ENCODE measurements around the gene RNF111.
A peak's percentile ranks its signal among the peaks of the same experiment; 100 is the strongest.
"Not testable (repeated sequence)": the region's sequence is repeated elsewhere in the genome, so short reads cannot be mapped to it uniquely, and the experiment has no call there.

The RNF111 gene

GRCh38 chr15:59000251-59000650 is 12.8 kb downstream of the RNF111 start:
- H3K4me3 ChIP-seq (ENCODE audit: low read depth, low read length); H3K4me1 ChIP-seq (ENCODE audit: control insufficient read depth, insufficient read depth, low read length, unreplicated experiment); H3K36me3 ChIP-seq (ENCODE audit: insufficient read depth, low read length); H2AFZ ChIP-seq (ENCODE audit: low read length, unreplicated experiment); H3K27ac ChIP-seq (ENCODE audit: low read depth, low read length); H3K27me3 ChIP-seq (ENCODE audit: insufficient read depth, low read length): not testable (repeated sequence)
- H3K79me2 ChIP-seq (ENCODE audit: control insufficient read depth, insufficient read depth, low read length, unreplicated experiment) = peaks cover 70% of the 10 kb centered on the region

DNA sequence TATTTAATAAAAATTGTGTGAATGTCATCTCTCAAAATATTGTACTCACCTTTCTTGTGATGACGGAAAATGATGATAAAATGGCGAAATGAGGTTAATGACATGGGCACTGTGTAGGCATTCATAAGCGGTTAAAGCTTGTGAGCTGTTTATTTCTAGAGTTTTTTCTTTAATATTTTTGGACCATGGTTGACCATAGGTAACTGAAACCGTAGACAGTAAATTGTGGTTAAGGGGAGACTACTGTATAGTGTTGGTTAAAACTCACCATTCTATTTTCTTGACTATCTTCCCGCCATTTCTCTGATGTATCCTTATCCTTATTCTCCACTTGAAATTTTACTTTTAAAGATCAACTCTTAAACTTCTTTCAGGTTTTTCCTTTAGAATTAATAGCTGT is 14.5 kb downstream of the RNF111 start:
- H3K27ac ChIP-seq (ENCODE audit: low read depth, low read length) = no peak overlapping the region
- no peaks in the 10 kb centered on the region for H3K4me1 ChIP-seq (ENCODE audit: control insufficient read depth, insufficient read depth, low read length, unreplicated experiment)
- no peak overlapping the region for H2AFZ ChIP-seq (ENCODE audit: low read length, unreplicated experiment)
- peaks cover 20% of the 10 kb centered on the region for H3K36me3 ChIP-seq (ENCODE audit: insufficient read depth, low read length)
- no peak overlapping the region for H3K4me3 ChIP-seq (ENCODE audit: low read depth, low read length)
- H3K27me3 ChIP-seq (ENCODE audit: insufficient read depth, low read length) = no peaks in the 10 kb centered on the region
- H3K79me2 ChIP-seq (ENCODE audit: control insufficient read depth, insufficient read depth, low read length, unreplicated experiment) = peaks cover 79% of the 10 kb centered on the region

DNA sequence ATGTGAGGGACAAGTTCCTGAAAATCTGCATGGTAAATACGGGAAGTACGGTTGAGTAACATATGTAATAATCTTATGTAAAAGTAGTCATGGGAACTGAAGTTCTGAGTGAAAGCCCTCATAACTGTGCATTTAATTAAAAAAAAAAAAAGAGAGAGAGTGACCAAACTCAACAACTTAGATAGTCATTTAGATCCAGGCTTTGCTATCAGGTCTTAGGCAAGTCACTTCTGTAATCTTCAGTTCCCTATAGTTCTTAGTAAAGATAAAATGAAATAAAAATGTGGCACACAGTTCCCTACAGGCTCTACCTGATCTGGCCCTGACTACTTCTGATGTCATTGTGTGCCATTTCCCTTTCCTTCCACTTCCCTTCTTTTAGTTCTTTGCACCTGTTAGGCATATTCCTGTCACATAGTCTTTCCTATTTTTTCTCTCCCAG is 15.0 kb downstream of the RNF111 start:
- H3K79me2 ChIP-seq (ENCODE audit: control insufficient read depth, insufficient read depth, low read length, unreplicated experiment) = peaks cover 79% of the 10 kb centered on the region
- H3K4me3 ChIP-seq (ENCODE audit: low read depth, low read length) = no peak overlapping the region
- no peaks in the 10 kb centered on the region for H3K4me1 ChIP-seq (ENCODE audit: control insufficient read depth, insufficient read depth, low read length, unreplicated experiment)
- no peaks in the 10 kb centered on the region for H3K27me3 ChIP-seq (ENCODE audit: insufficient read depth, low read length)
- peaks cover 20% of the 10 kb centered on the region for H3K36me3 ChIP-seq (ENCODE audit: insufficient read depth, low read length)
- no peak overlapping the region for H3K27ac ChIP-seq (ENCODE audit: low read depth, low read length)
- H2AFZ ChIP-seq (ENCODE audit: low read length, unreplicated experiment) = no peak overlapping the region

DNA sequence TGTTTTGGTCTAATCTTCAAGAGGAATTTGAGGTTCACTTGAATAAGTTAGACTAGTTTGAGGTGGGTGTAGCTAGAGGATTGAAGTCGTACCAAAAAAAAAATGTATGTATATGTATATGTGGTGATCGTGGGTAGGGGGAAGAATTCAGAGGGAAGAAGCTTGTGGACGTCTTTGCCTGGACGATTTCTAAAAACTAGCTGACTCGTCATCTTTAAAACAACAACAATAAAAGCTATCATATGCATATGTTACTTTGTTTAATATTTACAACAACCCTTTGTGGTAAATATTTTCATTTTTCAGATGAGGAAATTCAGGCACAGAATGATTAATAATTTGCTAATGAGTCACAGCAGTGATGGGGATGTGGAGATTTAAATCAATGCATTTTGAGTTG is 18.1 kb downstream of the RNF111 start:
- no peak overlapping the region for H3K27ac ChIP-seq (ENCODE audit: low read depth, low read length)
- peaks cover 72% of the 10 kb centered on the region for H3K79me2 ChIP-seq (ENCODE audit: control insufficient read depth, insufficient read depth, low read length, unreplicated experiment)
- no peak overlapping the region for H2AFZ ChIP-seq (ENCODE audit: low read length, unreplicated experiment)
- H3K4me1 ChIP-seq (ENCODE audit: control insufficient read depth, insufficient read depth, low read length, unreplicated experiment) = no peaks in the 10 kb centered on the region
- H3K4me3 ChIP-seq (ENCODE audit: low read depth, low read length) = no peak overlapping the region
- H3K36me3 ChIP-seq (ENCODE audit: insufficient read depth, low read length) = peaks cover 20% of the 10 kb centered on the region
- no peaks in the 10 kb centered on the region for H3K27me3 ChIP-seq (ENCODE audit: insufficient read depth, low read length)

DNA sequence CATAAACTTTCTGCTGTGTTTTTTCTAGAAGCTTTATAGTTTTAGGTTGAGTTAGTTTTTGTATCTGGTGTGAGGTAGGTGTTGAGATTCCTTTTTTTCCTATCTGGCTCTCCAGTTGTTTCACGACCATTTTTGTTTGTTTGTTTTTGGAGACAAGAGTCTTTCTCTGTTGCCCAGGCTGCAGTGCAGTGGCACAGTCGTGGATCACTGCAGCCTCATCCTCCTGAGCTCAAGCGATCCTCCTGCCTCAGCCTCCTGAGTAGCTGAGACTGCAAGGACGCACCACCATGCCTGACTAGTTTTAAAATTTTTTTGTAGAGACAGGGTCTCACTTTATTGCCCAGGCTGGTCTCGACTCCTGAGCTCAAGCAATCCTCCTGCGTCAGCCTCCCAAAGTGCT is 20.6 kb downstream of the RNF111 start:
- no peaks in the 10 kb centered on the region for H3K4me1 ChIP-seq (ENCODE audit: control insufficient read depth, insufficient read depth, low read length, unreplicated experiment)
- H3K36me3 ChIP-seq (ENCODE audit: insufficient read depth, low read length) = peaks cover 20% of the 10 kb centered on the region
- no peak overlapping the region for H3K4me3 ChIP-seq (ENCODE audit: low read depth, low read length)
- H3K79me2 ChIP-seq (ENCODE audit: control insufficient read depth, insufficient read depth, low read length, unreplicated experiment) = peaks cover 81% of the 10 kb centered on the region
- H3K27ac ChIP-seq (ENCODE audit: low read depth, low read length) = no peak overlapping the region
- no peaks in the 10 kb centered on the region for H3K27me3 ChIP-seq (ENCODE audit: insufficient read depth, low read length)
- no peak overlapping the region for H2AFZ ChIP-seq (ENCODE audit: low read length, unreplicated experiment)

GRCh38 chr15:59011262-59011952 is 23.9 kb downstream of the RNF111 start:
- Histone ChIP-seq H3K27ac (ENCODE audit: low read depth, low read length) (no peak overlapping the region), H3K36me3 (ENCODE audit: insufficient read depth, low read length) (peaks cover 3% of the 10 kb centered on the region), H3K4me1 (ENCODE audit: control insufficient read depth, insufficient read depth, low read length, unreplicated experiment) (no peaks in the 10 kb centered on the region), H2AFZ (ENCODE audit: low read length, unreplicated experiment) (no peak overlapping the region), H3K4me3 (ENCODE audit: low read depth, low read length) (no peak overlapping the region), H3K27me3 (ENCODE audit: insufficient read depth, low read length) (no peaks in the 10 kb centered on the region), H3K79me2 (ENCODE audit: control insufficient read depth, insufficient read depth, low read length, unreplicated experiment) (peaks cover 77% of the 10 kb centered on the region)

DNA sequence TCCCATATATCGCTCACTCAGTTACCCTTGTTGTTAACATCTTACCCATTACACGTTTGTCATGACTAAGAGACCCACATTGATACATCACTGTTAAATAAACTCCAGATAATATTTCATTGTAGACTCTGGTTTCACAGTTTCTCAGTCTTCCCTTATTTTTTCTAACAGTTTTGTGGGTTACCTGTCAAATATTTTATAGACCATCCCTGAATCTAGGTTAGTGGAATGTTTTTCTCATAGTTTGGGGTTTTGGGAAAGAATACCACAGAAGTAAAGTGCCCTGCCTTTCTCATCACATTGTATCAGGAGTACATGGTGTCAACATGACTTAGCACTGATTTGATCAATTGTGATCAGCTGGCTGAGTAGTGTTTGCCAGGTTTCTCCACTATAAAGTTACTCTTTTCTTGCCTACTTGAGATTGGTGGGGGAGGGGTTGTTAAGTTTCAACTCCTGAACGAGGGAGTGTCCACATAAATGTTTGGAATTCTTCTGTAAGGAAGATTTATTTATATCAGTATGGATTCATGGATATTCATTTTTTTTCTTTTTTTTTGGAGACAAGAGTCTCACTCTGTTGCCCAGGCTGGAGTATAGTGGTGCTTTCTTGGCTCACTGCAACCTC is 25.9 kb downstream of the RNF111 start:
- Histone ChIP-seq H3K4me3 (ENCODE audit: low read depth, low read length) (no peak overlapping the region), H2AFZ (ENCODE audit: low read length, unreplicated experiment) (no peak overlapping the region), H3K79me2 (ENCODE audit: control insufficient read depth, insufficient read depth, low read length, unreplicated experiment) (peaks cover 73% of the 10 kb centered on the region), H3K4me1 (ENCODE audit: control insufficient read depth, insufficient read depth, low read length, unreplicated experiment) (no peaks in the 10 kb centered on the region), H3K36me3 (ENCODE audit: insufficient read depth, low read length) (peaks cover 6% of the 10 kb centered on the region), H3K27me3 (ENCODE audit: insufficient read depth, low read length) (no peaks in the 10 kb centered on the region), H3K27ac (ENCODE audit: low read depth, low read length) (no peak overlapping the region)

DNA sequence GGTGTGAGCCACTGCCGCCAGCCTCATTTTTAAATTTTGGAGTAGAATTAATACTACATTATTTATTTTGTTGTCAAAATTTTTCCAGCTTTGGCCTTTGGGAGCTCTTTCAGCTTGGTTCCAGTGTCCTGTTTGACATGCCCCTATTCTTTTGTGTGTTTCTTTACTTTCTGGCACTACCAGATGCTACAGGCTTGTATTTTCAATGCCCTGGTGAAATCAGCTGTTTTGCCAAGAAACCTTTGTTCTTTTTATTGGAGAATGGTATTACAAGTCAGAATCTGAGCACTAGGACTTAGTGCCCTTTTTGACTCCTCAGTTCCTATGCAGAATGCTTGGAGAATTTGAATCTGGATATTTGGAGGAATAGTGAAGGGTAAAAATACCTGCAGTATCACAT is 26.6 kb downstream of the RNF111 start:
- no peak overlapping the region for H3K27ac ChIP-seq (ENCODE audit: low read depth, low read length)
- H3K36me3 ChIP-seq (ENCODE audit: insufficient read depth, low read length) = peaks cover 6% of the 10 kb centered on the region
- H3K27me3 ChIP-seq (ENCODE audit: insufficient read depth, low read length) = no peaks in the 10 kb centered on the region
- H3K4me1 ChIP-seq (ENCODE audit: control insufficient read depth, insufficient read depth, low read length, unreplicated experiment) = no peaks in the 10 kb centered on the region
- H2AFZ ChIP-seq (ENCODE audit: low read length, unreplicated experiment) = no peak overlapping the region
- H3K79me2 ChIP-seq (ENCODE audit: control insufficient read depth, insufficient read depth, low read length, unreplicated experiment) = peaks cover 76% of the 10 kb centered on the region
- H3K4me3 ChIP-seq (ENCODE audit: low read depth, low read length) = no peak overlapping the region

DNA sequence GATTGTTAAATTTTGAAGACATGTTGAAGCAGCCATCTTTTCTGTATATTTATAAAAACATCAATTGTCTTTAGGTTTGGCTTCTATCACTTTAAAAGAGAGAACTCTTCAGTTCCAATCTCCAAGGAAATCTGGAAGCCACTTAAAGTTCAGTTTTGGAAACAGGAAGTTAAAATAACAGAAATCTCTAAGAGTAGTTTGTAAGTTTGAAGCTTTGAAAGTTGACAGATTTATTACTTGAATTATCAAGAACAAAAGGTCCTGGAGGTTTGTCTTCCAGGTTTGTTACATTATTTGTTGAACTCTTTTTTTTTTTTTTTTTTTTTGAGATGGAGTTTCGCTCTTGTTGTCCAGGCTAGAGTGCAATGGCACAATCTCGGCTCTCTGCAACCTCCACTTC is 30.0 kb downstream of the RNF111 start:
- no peaks in the 10 kb centered on the region for H3K27me3 ChIP-seq (ENCODE audit: insufficient read depth, low read length)
- H3K4me1 ChIP-seq (ENCODE audit: control insufficient read depth, insufficient read depth, low read length, unreplicated experiment) = peaks cover 13% of the 10 kb centered on the region
- no peak overlapping the region for H3K27ac ChIP-seq (ENCODE audit: low read depth, low read length)
- H2AFZ ChIP-seq (ENCODE audit: low read length, unreplicated experiment) = no peak overlapping the region
- peaks cover 76% of the 10 kb centered on the region for H3K79me2 ChIP-seq (ENCODE audit: control insufficient read depth, insufficient read depth, low read length, unreplicated experiment)
- H3K36me3 ChIP-seq (ENCODE audit: insufficient read depth, low read length) = peaks cover 6% of the 10 kb centered on the region; the same call in 1 of the 2 replicates
- H3K4me3 ChIP-seq (ENCODE audit: low read depth, low read length) = no peak overlapping the region

GRCh38 chr15:59018833-59019232 is 31.4 kb downstream of the RNF111 start:
- no peak overlapping the region for H3K4me3 ChIP-seq (ENCODE audit: low read depth, low read length)
- H3K4me1 ChIP-seq (ENCODE audit: control insufficient read depth, insufficient read depth, low read length, unreplicated experiment) = peaks cover 13% of the 10 kb centered on the region
- H2AFZ ChIP-seq (ENCODE audit: low read length, unreplicated experiment) = no peak overlapping the region
- H3K27ac ChIP-seq (ENCODE audit: low read depth, low read length) = no peak overlapping the region
- H3K79me2 ChIP-seq (ENCODE audit: control insufficient read depth, insufficient read depth, low read length, unreplicated experiment) = peaks cover 71% of the 10 kb centered on the region
- peaks cover 6% of the 10 kb centered on the region; the same call in 1 of the 2 replicates for H3K36me3 ChIP-seq (ENCODE audit: insufficient read depth, low read length)
- H3K27me3 ChIP-seq (ENCODE audit: insufficient read depth, low read length) = no peaks in the 10 kb centered on the region

DNA sequence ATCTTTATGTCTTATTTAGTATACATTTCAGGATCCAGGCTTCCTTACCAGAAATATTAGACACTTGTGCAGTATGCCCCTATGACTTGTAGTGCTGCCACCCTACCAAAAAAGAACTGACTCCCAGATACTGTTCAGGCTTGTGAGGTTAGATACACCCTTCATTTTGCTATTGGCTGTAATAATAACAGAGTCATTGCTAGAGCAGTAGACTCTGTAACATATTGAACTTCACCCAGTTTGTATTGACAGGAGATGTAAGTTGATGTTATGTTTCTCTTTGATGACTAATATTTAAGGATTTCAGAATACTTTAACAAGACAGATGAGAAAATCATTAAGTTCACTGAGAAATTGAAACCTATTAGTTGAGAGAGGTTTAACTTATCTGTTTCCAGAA is 32.9 kb downstream of the RNF111 start:
- H3K79me2 ChIP-seq (ENCODE audit: control insufficient read depth, insufficient read depth, low read length, unreplicated experiment) = peaks cover 74% of the 10 kb centered on the region
- no peak overlapping the region for H2AFZ ChIP-seq (ENCODE audit: low read length, unreplicated experiment)
- peak overlapping the region; percentile 34 for H3K27ac ChIP-seq (ENCODE audit: low read depth, low read length)
- H3K36me3 ChIP-seq (ENCODE audit: insufficient read depth, low read length) = peaks cover 13% of the 10 kb centered on the region; the same call in 1 of the 2 replicates
- no peaks in the 10 kb centered on the region for H3K27me3 ChIP-seq (ENCODE audit: insufficient read depth, low read length)
- peak overlapping the region; percentile 19; the same call in 1 of the 2 replicates for H3K4me3 ChIP-seq (ENCODE audit: low read depth, low read length)
- H3K4me1 ChIP-seq (ENCODE audit: control insufficient read depth, insufficient read depth, low read length, unreplicated experiment) = peaks cover 13% of the 10 kb centered on the region
